Osteoblast (primary cell): ENCODE results near the gene ATP8B2. TPM values are rescaled to one million over a fixed set of nuclear protein-coding genes. Genes with fewer than 3 reads are reported as not detected.

ENCODE experiments used
- DNase-seq: peaks from one replicate; pipeline ENCODE4 v3.0.0; 2011; ENCODE audit warnings: low spot score, mixed read lengths; ENCODE audit not compliant: insufficient read length; ENCODE audit errors: missing footprints
- H2AFZ ChIP-seq: 2 replicates; pipeline ENCODE4 v1.6.0; 2011; ENCODE audit warnings: mild to moderate bottlenecking, low read length
- H3K27ac ChIP-seq: 2 replicates; pipeline ENCODE4 v1.5.1; 2011; ENCODE audit warnings: mild to moderate bottlenecking, low read depth, low read length, moderate library complexity
- H3K27me3 ChIP-seq: 2 replicates; pipeline ENCODE4 v1.6.0; 2012; ENCODE audit warnings: mild to moderate bottlenecking, control low read depth, inconsistent platforms, low read length, moderate library complexity; ENCODE audit not compliant: insufficient read depth
- H3K36me3 ChIP-seq: 2 replicates; pipeline ENCODE4 v1.5.1; 2011; ENCODE audit warnings: mild to moderate bottlenecking, low read length, control low read depth, moderate library complexity; ENCODE audit not compliant: insufficient read depth
- H3K4me1 ChIP-seq: 2 replicates; pipeline ENCODE4 v1.5.1; 2011; ENCODE audit warnings: mild to moderate bottlenecking, low read length, control low read depth, moderate library complexity; ENCODE audit not compliant: insufficient read depth
- H3K4me2 ChIP-seq: 2 replicates; pipeline ENCODE4 v1.6.0; 2011; ENCODE audit warnings: mild to moderate bottlenecking, low read length; ENCODE audit not compliant: insufficient read depth
- H3K4me3 ChIP-seq: fragments of 200-600 bp; sonication (generic); 3 replicates; pipeline ENCODE4 v1.5.1; 2012; ENCODE audit warnings: mild to moderate bottlenecking, low read length, inconsistent platforms; ENCODE audit not compliant: insufficient read depth
- H3K79me2 ChIP-seq: 2 replicates; pipeline ENCODE4 v1.6.0; 2012; ENCODE audit warnings: mild to moderate bottlenecking, low read length, control low read depth, inconsistent platforms; ENCODE audit not compliant: insufficient read depth
- H3K9me3 ChIP-seq: 2 replicates; pipeline ENCODE4 v1.5.1; 2011; ENCODE audit warnings: low read depth, low read length, control low read depth
- H4K20me1 ChIP-seq: 2 replicates; pipeline ENCODE4 v1.6.0; 2012; ENCODE audit warnings: mild to moderate bottlenecking, low read length, control low read depth; ENCODE audit not compliant: insufficient read depth
- CTCF ChIP-seq: IDR thresholded peaks from 2 replicates; pipeline ENCODE4 v1.5.1; 2011; ENCODE audit warnings: mild to moderate bottlenecking, low read depth, low read length, moderate library complexity; ENCODE audit errors: extremely low read depth
- total RNA-seq: library from RNA; depleted of rRNA; stranded (reverse); fragments of >200 nt; gene quantifications from 2 replicates; pipeline ENCODE4 v1.2.3, GENCODE V29; 2012

ATP8B2 gene
- total RNA-seq, 1 donor, result 162 TPM

- Histone ChIP-seq H4K20me1 (peaks cover 30% of the 10 kb centered on the region), H3K79me2 (no peaks in the 10 kb centered on the region), H3K4me1 (peaks cover 8% of the 10 kb centered on the region), H3K4me2 (no peak overlapping the region), H3K27ac (no peak overlapping the region), H3K27me3 (no peaks in the 10 kb centered on the region), H3K9me3 (no peaks in the 10 kb centered on the region), H2AFZ (no peak overlapping the region), H3K4me3 (no peak overlapping the region), H3K36me3 (peaks cover 67% of the 10 kb centered on the region)
- no peak for TF ChIP-seq CTCF
- DNase-seq, result no peak
Measured at GRCh38 chr1:154347961-154348360, 22.6 kb downstream of the ATP8B2 start.

GRCh38 chr1:154348429-154349076, 23.2 kb downstream of the ATP8B2 start:
- Histone ChIP-seq H3K4me2 (no peak overlapping the region), H3K4me3 (no peak overlapping the region), H3K27me3 (no peaks in the 10 kb centered on the region), H3K27ac (no peak overlapping the region), H4K20me1 (peaks cover 30% of the 10 kb centered on the region), H3K79me2 (no peaks in the 10 kb centered on the region), H3K4me1 (peaks cover 14% of the 10 kb centered on the region), H3K9me3 (no peaks in the 10 kb centered on the region), H2AFZ (no peak overlapping the region), H3K36me3 (peaks cover 61% of the 10 kb centered on the region)
- DNase-seq, result no peak
- no peak for TF ChIP-seq CTCF

GRCh38 chr1:154349121-154349520, 23.8 kb downstream of the ATP8B2 start:
- H3K36me3 ChIP-seq, result peaks cover 55% of the 10 kb centered on the region
- H3K4me2 ChIP-seq, result no peak overlapping the region
- no peak overlapping the region for H2AFZ ChIP-seq
- peaks cover 15% of the 10 kb centered on the region for H3K4me1 ChIP-seq
- no peak overlapping the region for H3K27ac ChIP-seq
- H4K20me1 ChIP-seq, result peaks cover 30% of the 10 kb centered on the region
- no peaks in the 10 kb centered on the region for H3K27me3 ChIP-seq
- TF ChIP-seq CTCF, result no peak
- no peaks in the 10 kb centered on the region for H3K79me2 ChIP-seq
- DNase-seq, result no peak
- H3K4me3 ChIP-seq, result no peak overlapping the region
- H3K9me3 ChIP-seq, result no peaks in the 10 kb centered on the region

GRCh38 chr1:154350383-154350782, 25.1 kb downstream of the ATP8B2 start:
- Histone ChIP-seq H3K27me3 (no peaks in the 10 kb centered on the region), H3K4me3 (no peak overlapping the region), H2AFZ (no peak overlapping the region), H3K9me3 (no peaks in the 10 kb centered on the region), H3K79me2 (no peaks in the 10 kb centered on the region), H3K27ac (no peak overlapping the region), H4K20me1 (peaks cover 23% of the 10 kb centered on the region), H3K4me2 (no peak overlapping the region), H3K4me1 (peaks cover 15% of the 10 kb centered on the region), H3K36me3 (peaks cover 43% of the 10 kb centered on the region)
- DNase-seq, result no peak
- TF ChIP-seq CTCF, result no peak
